NCI-H774 (cell line): ENCODE data around the gene LTBP2.

Experiments used
- DNase-seq: peaks from one replicate; lab custom pipeline; 2025; lab: John Stamatoyannopoulos, UW

LTBP2 gene

DNA sequence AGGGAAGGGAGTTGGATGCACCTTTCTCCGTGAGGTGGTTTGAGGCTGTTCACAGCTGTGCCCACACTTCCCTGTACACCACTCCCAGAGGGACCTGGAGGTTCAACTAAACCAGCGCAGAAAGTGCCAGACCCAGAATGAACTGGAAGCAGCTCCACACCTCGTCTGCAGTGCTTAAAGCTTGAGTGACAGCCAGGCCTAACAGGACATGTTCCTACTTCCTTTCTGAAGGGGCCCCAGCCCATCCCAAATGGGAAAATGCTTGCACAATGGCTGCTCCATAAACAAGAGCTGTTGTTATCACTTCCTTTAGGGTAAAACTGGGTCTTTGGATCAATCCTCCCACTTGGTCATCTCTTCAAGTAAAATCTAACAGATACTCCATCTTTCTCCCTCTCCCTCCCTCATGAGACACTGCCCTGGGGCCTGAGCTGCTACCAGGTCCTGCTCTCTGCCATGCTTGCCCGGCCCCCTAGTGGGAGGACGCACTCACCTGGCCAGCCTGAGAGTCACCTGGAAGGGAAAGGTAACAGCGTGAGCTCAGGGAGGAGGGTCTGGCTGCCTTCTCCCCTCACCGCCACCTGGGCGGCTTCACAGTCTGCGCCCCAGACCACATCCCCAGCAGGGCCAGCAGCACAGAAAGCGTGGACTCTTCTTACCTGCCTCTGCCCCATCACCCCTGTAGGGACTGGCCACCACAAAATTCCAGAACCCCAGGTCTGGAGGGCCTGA is 85.0 kb downstream of the LTBP2 start:
- no peak for DNase-seq

- no peak for DNase-seq
Observed at GRCh38 chr14:74525361-74525851, 86.6 kb downstream of the LTBP2 start.

GRCh38 chr14:74524812-74525135 is 87.3 kb downstream of the LTBP2 start:
- DNase-seq: no peak

GRCh38 chr14:74524076-74524811 is 87.8 kb downstream of the LTBP2 start:
- DNase-seq: no peak

GRCh38 chr14:74522740-74523139 is 89.3 kb downstream of the LTBP2 start:
- no peak for DNase-seq

GRCh38 chr14:74521756-74522155 is 90.3 kb downstream of the LTBP2 start:
- DNase-seq: no peak

DNA sequence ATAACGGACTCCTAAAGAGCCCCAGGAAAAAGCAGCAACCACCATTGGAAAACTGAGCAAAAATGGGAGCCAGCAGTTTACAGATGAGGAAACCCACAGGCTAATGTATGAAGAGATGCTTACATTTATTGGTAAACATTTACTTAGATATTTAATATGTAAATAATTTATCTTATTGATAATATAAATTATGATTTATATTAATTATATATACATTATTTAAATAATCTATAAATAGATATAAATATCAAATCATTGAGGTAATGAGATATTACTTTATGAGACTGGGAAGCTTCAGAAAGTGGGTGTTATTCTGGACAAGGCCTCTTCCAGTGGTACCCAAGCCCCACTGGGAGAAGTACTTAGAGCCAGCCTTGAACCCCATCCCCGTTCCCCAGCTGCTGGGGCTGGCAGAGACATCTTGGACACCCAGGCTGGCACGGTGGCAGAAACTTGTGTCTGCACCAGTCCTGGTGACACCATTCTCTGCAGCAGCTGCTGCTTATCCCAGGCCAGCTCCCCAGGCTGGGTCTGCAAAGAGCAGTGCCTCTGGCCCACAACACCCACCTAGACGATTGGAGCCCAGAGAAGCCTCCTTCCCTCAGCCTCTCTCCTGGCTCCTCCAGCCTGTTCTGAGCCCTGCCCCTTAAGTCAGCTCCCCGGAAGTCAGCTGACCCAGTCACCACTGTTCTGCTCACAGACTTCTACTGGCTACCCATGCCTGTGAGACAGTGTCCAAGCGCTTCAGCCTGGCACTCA is 92.5 kb downstream of the LTBP2 start:
- no peak for DNase-seq

DNA sequence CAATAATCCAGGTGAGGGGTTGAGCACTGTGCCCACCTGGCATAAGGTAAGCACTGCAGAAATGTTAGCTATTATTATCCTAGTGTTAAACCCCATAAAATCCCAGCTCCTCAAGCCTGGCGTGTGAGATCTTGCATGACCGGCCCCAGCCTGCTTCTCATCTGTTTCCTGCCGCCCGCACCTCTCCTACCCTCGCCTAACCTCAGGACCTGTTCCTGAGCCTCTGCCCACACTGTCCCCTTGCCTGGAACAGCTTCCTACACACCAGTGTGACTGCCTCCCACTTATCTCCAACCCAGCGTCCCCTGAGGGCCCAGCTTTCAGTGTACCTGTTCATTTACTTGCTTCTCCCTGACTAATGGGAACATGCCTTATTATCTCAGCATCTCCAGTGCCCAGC is 93.8 kb downstream of the LTBP2 start:
- DNase-seq: no peak

DNA sequence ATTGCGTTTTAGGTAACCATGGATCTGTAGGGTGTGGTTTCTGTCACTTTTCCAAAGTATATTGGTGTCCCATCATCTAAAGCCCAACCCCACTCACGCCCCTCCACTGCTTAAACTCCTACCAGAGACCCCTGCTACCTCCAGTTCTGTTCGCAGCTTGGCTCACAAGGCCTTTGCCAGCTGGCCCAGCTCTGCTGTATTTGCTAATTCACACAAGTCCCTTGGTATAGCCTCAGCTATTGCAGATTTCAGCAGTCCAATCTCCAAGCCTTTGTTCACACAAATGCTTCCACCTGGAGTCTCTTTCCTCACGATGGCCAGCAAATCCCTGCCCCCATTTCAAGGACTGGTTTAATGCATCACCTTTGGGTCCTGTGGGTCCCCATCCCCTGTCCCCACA is 94.3 kb downstream of the LTBP2 start:
- DNase-seq: no peak

DNA sequence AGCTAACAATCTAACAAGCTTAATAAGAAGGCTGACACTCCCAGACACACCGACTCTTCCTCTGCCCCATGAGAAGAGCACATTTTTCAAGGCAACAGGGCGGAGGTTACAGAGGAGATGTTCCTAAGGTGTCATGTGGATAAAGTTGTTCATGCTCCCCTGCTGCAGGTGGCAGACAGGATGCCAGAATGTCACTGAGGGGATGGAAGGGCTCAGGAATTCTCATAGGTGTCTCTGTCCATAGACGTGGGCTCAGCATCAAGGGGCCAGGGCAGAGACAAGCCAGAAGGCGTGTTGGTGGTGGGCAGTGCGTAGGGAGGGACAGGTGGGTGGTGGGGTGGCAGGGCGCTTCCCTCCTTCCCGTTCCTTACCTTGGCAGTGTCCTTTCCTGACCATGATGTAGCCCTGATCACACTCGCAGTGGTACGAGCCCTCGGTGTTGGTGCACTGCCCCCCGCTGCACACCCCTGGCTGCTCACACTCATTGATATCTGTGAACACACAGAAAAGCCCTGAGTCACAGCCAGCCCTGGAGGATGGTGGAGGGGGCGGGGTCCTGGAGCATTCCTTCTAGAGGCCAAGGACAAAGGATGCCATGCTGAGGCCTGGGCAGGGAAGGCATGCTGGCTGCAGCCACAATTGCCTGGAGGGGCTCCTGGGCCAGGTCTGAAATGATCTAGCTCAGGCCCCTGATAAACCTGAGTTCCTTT is 95.4 kb downstream of the LTBP2 start:
- DNase-seq: no peak

DNA sequence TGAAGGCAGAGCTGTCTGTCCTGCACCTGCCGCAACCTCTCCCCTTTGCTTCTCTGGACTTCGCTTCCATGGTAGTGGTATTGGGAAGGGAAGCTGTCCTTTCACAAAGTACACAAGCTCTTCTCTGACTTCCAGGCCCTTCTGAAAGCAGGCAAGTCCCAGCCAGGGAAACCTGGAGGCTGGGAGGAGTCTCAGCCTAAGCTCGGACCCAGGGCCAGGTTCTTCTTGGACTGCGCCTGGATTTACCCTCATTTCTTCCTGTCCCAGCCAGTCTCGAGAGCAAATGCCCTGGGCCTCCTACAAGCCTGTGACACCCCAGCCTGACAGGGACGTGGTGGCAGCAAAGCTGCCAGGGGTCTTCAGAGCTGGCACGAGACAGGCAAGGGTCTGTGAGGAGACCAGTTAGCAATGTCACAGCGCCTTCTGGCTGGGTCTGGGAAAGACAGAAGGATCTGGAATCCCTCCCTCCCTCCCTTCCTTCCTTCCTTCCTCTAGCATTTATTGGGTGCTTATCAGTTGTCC is 96.1 kb downstream of the LTBP2 start:
- DNase-seq: no peak

GRCh38 chr14:74514471-74514941 is 97.5 kb downstream of the LTBP2 start:
- no peak for DNase-seq

GRCh38 chr14:74511966-74512830 is 99.8 kb downstream of the LTBP2 start:
- no peak for DNase-seq

DNA sequence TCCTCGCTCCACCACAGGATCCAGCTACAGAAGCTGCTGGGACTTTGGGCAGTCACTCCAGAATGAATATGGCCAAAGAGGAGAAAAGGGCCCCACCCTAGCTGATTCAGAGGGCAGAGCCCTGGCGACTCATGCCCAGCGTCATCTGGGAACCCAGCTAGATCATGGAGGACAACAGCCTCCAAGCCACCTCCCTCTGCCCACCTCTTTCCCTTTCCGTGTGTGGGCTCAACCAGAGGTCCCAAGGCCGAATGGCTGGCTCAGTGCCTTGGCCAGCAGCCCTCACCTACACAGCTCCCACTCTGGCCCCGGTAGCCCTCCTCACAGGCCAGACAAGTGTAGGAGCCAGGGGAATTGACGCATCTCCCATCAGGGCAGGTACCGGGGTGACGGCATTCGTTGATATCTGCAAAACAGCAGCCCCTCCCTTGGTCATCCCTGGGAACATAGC is 101.1 kb downstream of the LTBP2 start:
- no peak for DNase-seq

- DNase-seq: no peak
Observed at GRCh38 chr14:74510223-74510931, 101.7 kb downstream of the LTBP2 start.

GRCh38 chr14:74509587-74510222 is 102.3 kb downstream of the LTBP2 start:
- DNase-seq: no peak

DNA sequence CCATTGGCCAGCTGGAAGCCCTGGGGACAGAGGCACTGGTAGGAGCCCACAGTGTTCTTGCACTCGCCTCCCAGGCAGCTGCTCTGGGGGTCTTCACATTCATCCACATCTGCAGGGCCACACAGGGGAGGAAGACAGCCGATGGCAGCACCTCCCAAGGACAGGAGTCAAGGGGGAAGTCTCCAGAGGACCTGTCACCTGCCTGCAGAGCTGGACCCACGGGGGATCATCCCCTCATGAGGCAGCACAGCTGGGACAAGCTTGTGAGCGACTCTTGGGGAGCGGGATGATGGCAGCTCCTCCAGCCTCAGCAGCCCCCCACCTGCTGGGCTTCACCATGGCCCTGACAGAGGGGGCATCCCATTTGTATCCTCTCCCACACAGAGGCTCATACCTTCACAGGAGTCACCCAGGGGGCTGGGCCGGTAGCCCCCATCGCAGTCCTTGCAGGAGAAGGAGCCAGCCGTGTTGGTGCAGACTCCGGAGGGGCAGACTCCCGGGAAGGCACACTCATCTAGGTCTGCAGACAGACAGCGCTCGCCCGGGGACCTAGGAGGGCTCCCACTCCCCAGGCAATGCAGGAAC is 103.1 kb downstream of the LTBP2 start:
- DNase-seq: no peak

- no peak for DNase-seq
Observed at GRCh38 chr14:74508292-74508731, 103.7 kb downstream of the LTBP2 start.

DNA sequence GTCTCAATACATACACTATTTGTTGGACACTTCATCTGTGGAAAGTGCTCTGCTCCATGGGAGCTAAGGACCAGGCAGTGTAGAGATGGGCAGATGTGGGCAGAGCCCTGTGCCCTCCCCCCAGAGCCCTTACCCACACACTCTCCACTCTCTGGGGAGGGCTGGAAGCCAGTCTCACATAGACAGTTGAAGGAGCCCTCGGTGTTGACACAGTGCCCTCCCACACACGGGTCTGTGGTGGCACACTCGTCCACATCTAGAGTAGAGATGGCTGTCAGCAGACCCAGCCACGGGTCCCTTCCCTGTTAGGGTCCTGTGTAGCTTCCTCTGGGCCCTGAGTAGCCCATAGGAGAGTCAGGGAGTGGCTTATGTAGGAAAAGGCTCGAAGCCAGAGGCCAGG is 104.2 kb downstream of the LTBP2 start:
- DNase-seq: no peak
